Measurements from ENCODE around the gene KLHL5. TPM values are rescaled to one million over a fixed set of nuclear protein-coding genes. Genes with fewer than 3 reads are reported as not detected.
A peak's percentile ranks its signal among the peaks of the same experiment; 100 is the strongest.

KLHL5 gene
- total RNA-seq, 1 donor from 2014 or later: 46.0 TPM

GRCh38 chr4:39043861-39044363 lies 18.1 kb upstream of the KLHL5 start:
- Mint-ChIP-seq H3K4me1 (ENCODE audit: unreplicated experiment) (peaks cover 37% of the 10 kb centered on the region), H3K27me3 (ENCODE audit: unreplicated experiment) (peaks cover 11% of the 10 kb centered on the region), H3K36me3 (ENCODE audit: low read depth, unreplicated experiment) (peaks cover 3% of the 10 kb centered on the region), H3K9me3 (ENCODE audit: unreplicated experiment) (no peaks in the 10 kb centered on the region), H3K4me3 (ENCODE audit: unreplicated experiment) (peak overlapping the region; percentile 92), H3K27ac (ENCODE audit: unreplicated experiment) (peak overlapping the region; percentile 98)
- peak; percentile 14 for DNase-seq (ENCODE audit: low spot score)
- no peak for TF ChIP-seq CTCF (IDR thresholded peaks at IDR 0.05; ENCODE audit: unreplicated experiment)

DNA sequence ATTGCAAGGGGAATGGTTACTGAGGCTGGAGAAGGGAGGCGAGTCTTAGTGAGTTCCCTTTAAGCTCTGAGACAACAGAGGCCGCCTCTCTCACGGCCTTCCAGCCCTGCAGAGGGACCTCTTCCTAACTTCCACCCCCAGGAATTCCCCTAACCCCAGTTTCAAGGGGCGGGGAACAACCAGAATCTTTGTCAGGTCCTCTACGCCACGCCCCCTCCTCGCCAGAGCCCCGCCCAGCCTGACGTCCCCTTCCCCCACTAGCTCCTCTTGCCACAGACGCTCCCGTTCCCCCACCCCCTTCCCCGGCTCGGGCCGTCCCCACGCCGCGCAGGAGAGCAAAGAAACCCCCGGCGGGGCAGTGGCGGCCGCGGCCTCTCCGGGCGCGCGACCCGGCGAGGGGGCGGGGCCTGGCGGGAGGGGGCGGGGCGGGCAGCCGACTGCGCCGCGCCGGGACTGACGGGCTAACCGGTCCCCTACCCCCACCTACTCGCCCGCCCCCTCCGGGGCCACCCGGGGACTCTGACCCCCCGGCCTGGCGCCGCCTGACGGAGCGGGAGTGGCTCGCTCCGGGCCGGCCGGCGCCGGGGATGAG lies 17.6 kb upstream of the KLHL5 start:
- Mint-ChIP-seq H3K9me3 (ENCODE audit: unreplicated experiment) (no peaks in the 10 kb centered on the region), H3K27ac (ENCODE audit: unreplicated experiment) (peak overlapping the region; percentile 98), H3K27me3 (ENCODE audit: unreplicated experiment) (peaks cover 11% of the 10 kb centered on the region), H3K4me1 (ENCODE audit: unreplicated experiment) (peaks cover 37% of the 10 kb centered on the region), H3K4me3 (ENCODE audit: unreplicated experiment) (peak overlapping the region; percentile 92), H3K36me3 (ENCODE audit: low read depth, unreplicated experiment) (peaks cover 3% of the 10 kb centered on the region)
- DNase-seq (ENCODE audit: low spot score): peak; percentile 92
- no peak for TF ChIP-seq CTCF (IDR thresholded peaks at IDR 0.05; ENCODE audit: unreplicated experiment)

GRCh38 chr4:39044956-39045826 lies 16.8 kb upstream of the KLHL5 start:
- H3K4me3 Mint-ChIP-seq (ENCODE audit: unreplicated experiment): peak overlapping the region; percentile 98
- no peak for TF ChIP-seq CTCF (IDR thresholded peaks at IDR 0.05; ENCODE audit: unreplicated experiment)
- peaks cover 37% of the 10 kb centered on the region for H3K4me1 Mint-ChIP-seq (ENCODE audit: unreplicated experiment)
- peaks cover 3% of the 10 kb centered on the region for H3K36me3 Mint-ChIP-seq (ENCODE audit: low read depth, unreplicated experiment)
- peak overlapping the region; percentile 85 for H3K27ac Mint-ChIP-seq (ENCODE audit: unreplicated experiment)
- peak; percentile 55 for DNase-seq (ENCODE audit: low spot score)
- H3K9me3 Mint-ChIP-seq (ENCODE audit: unreplicated experiment): no peaks in the 10 kb centered on the region
- peaks cover 11% of the 10 kb centered on the region for H3K27me3 Mint-ChIP-seq (ENCODE audit: unreplicated experiment)

- Mint-ChIP-seq H3K27me3 (ENCODE audit: unreplicated experiment) (peaks cover 11% of the 10 kb centered on the region), H3K4me1 (ENCODE audit: unreplicated experiment) (peaks cover 42% of the 10 kb centered on the region), H3K9me3 (ENCODE audit: unreplicated experiment) (no peaks in the 10 kb centered on the region), H3K36me3 (ENCODE audit: low read depth, unreplicated experiment) (peaks cover 3% of the 10 kb centered on the region), H3K27ac (ENCODE audit: unreplicated experiment) (peak overlapping the region; percentile 19), H3K4me3 (ENCODE audit: unreplicated experiment) (peak overlapping the region; percentile 98)
- TF ChIP-seq CTCF (IDR thresholded peaks at IDR 0.05; ENCODE audit: unreplicated experiment): no peak
- no peak for DNase-seq (ENCODE audit: low spot score)
Measured at GRCh38 chr4:39045827-39046221, 16.2 kb upstream of the KLHL5 start.

- H3K4me3 Mint-ChIP-seq (ENCODE audit: unreplicated experiment): peak overlapping the region; percentile 98
- H3K27ac Mint-ChIP-seq (ENCODE audit: unreplicated experiment): peak overlapping the region; percentile 19
- H3K9me3 Mint-ChIP-seq (ENCODE audit: unreplicated experiment): no peaks in the 10 kb centered on the region
- TF ChIP-seq CTCF (IDR thresholded peaks at IDR 0.05; ENCODE audit: unreplicated experiment): no peak
- H3K4me1 Mint-ChIP-seq (ENCODE audit: unreplicated experiment): peaks cover 46% of the 10 kb centered on the region
- peaks cover 12% of the 10 kb centered on the region for H3K27me3 Mint-ChIP-seq (ENCODE audit: unreplicated experiment)
- H3K36me3 Mint-ChIP-seq (ENCODE audit: low read depth, unreplicated experiment): peaks cover 3% of the 10 kb centered on the region
- DNase-seq (ENCODE audit: low spot score): no peak
Measured at GRCh38 chr4:39046249-39046648, 15.8 kb upstream of the KLHL5 start.

Data from endothelial cell (in vitro differentiated cells).